ENCODE data around the gene ADAR.

GRCh38 chr1:154599658-154600057 is 8.3 kb downstream of the ADAR start:
- TF ChIP-seq GATA2 (IDR thresholded peaks at IDR 0.05; ENCODE audit: low read depth, low read length): no peak
- no peak for TF ChIP-seq GATA3 (IDR thresholded peaks at IDR 0.05; ENCODE audit: low read depth, low read length)
